ENCODE data around the gene EPHA4.

- no peak for TF ChIP-seq CTCF (IDR thresholded peaks at IDR 0.05; ENCODE audit: low read depth, low read length)
- no peak for TF ChIP-seq EZH2phosphoT487 (IDR thresholded peaks at IDR 0.05; ENCODE audit: low read depth)
Observed at GRCh38 chr2:221377597-221377996, 194.5 kb downstream of the EPHA4 start.
